Activated CD4-positive, alpha-beta memory T cell treated with anti-CD3 and anti-CD28 coated beads, Interleukin-2, amount 10 ng/mL, durations not matched to agents 7 days and 5 days (primary cell): ENCODE data around the gene DVL1. TPM values are rescaled to one million over a fixed set of nuclear protein-coding genes. Genes with fewer than 3 reads are reported as not detected.
A peak's percentile ranks its signal among the peaks of the same experiment; 100 is the strongest.

ENCODE experiments used
- CTCF ChIA-PET: fragments of 350-600 bp; sonication (Branson Sonifier 250); formaldehyde crosslinking; loops from one replicate; lab custom pipeline; 2021; ENCODE audit warnings: antibody characterized with exemption, inconsistent platforms; lab: Charles Lee
- POLR2A ChIA-PET: fragments of 350-600 bp; sonication (Branson Sonifier 250); formaldehyde crosslinking; loops from one replicate; lab custom pipeline; 2021; ENCODE audit warnings: antibody characterized with exemption; lab: Charles Lee
- DNase-seq: peaks from one replicate; pipeline ENCODE4 v3.0.0-alpha.2; 2020
- H3K27ac Mint-ChIP-seq: one replicate; pipeline ENCODE4 v1.8.0; 2021; ENCODE audit warnings: mild to moderate bottlenecking, mixed read lengths
- H3K27me3 Mint-ChIP-seq: one replicate; pipeline ENCODE4 v1.8.0; 2021; ENCODE audit warnings: mixed read lengths
- H3K36me3 Mint-ChIP-seq: one replicate; pipeline ENCODE4 v1.8.0; 2021; ENCODE audit warnings: low read depth, mixed read lengths
- H3K4me1 Mint-ChIP-seq: one replicate; pipeline ENCODE4 v1.8.0; 2021; ENCODE audit warnings: mixed read lengths
- H3K4me3 Mint-ChIP-seq: one replicate; pipeline ENCODE4 v1.8.0; 2021; ENCODE audit warnings: mild to moderate bottlenecking, mixed read lengths
- H3K9me3 Mint-ChIP-seq: one replicate; pipeline ENCODE4 v1.8.0; 2021; ENCODE audit warnings: mixed read lengths
- total RNA-seq, 2 experiments: library from RNA; stranded (reverse); gene quantifications; one replicate each; pipeline ENCODE4 v1.2.3, GENCODE V29; 2021

Gene DVL1
- total RNA-seq, 2 experiments from 2014 or later: 36.0 to 37.8 TPM

- H3K36me3 Mint-ChIP-seq: no peaks in the 10 kb centered on the region
- POLR2A ChIA-PET: interaction anchor here (1.4 kb wide), 1 partner anchor 11 kb away, joined by 9 read pairs; no protein-coding TSS in a partner anchor
- peaks cover 2% of the 10 kb centered on the region for H3K9me3 Mint-ChIP-seq
- CTCF ChIA-PET: interaction anchor here (1.0 kb wide), 1 partner anchor 12 kb away, joined by 3 read pairs; no protein-coding TSS in a partner anchor
- H3K27me3 Mint-ChIP-seq: peaks cover 18% of the 10 kb centered on the region
- DNase-seq: no peak
- H3K4me3 Mint-ChIP-seq: no peak overlapping the region
- peaks cover 13% of the 10 kb centered on the region for H3K4me1 Mint-ChIP-seq
- no peak overlapping the region for H3K27ac Mint-ChIP-seq
These were observed 10.6 kb upstream of the DVL1 start for GRCh38 chr1:1359664-1360468.

GRCh38 chr1:1359308-1359663 lies 10.1 kb upstream of the DVL1 start:
- Mint-ChIP-seq H3K27me3 (peaks cover 18% of the 10 kb centered on the region), H3K27ac (no peak overlapping the region), H3K9me3 (peaks cover 2% of the 10 kb centered on the region), H3K36me3 (no peaks in the 10 kb centered on the region), H3K4me3 (no peak overlapping the region), H3K4me1 (peaks cover 14% of the 10 kb centered on the region)
- DNase-seq: no peak
- ChIA-PET CTCF (interaction anchor here (1.0 kb wide), 1 partner anchor 12 kb away, joined by 3 read pairs; no protein-coding TSS in a partner anchor), POLR2A (interaction anchor here (1.4 kb wide), 1 partner anchor 11 kb away, joined by 9 read pairs; no protein-coding TSS in a partner anchor)

- ChIA-PET POLR2A (interaction anchor here (1.4 kb wide), 1 partner anchor 12 kb away, joined by 9 read pairs; no protein-coding TSS in a partner anchor), CTCF (interaction anchor here (1.0 kb wide), 1 partner anchor 13 kb away, joined by 3 read pairs; no protein-coding TSS in a partner anchor)
- no peak within 1 kb of the TSS for H3K4me3 Mint-ChIP-seq
These were observed 9.4 kb upstream of the DVL1 start, which contains the start of gene MXRA8 for GRCh38 chr1:1358433-1359271. TSS of gene MXRA8 (minus strand) at chr1:1358555. CDS start at chr1:1358504, 51 bp downstream.

GRCh38 chr1:1357871-1358432 lies 8.7 kb upstream of the DVL1 start:
- no peak for DNase-seq
- H3K27me3 Mint-ChIP-seq: peaks cover 29% of the 10 kb centered on the region
- H3K36me3 Mint-ChIP-seq: no peaks in the 10 kb centered on the region
- CTCF ChIA-PET: no interaction called here
- no peak overlapping the region for H3K27ac Mint-ChIP-seq
- no peak overlapping the region for H3K4me3 Mint-ChIP-seq
- POLR2A ChIA-PET: no interaction called here
- H3K4me1 Mint-ChIP-seq: peaks cover 15% of the 10 kb centered on the region
- H3K9me3 Mint-ChIP-seq: peaks cover 2% of the 10 kb centered on the region

More at GRCh38 chr1:1358433-1359271, 9.4 kb upstream of the DVL1 start, which contains the start of gene MXRA8:
- DNase-seq: no peak
- no peaks in the 10 kb centered on the region for H3K36me3 Mint-ChIP-seq
- H3K27me3 Mint-ChIP-seq: peaks cover 24% of the 10 kb centered on the region
- no peak within 1 kb of the TSS for H3K27ac Mint-ChIP-seq
- H3K9me3 Mint-ChIP-seq: peaks cover 2% of the 10 kb centered on the region
- peaks cover 15% of the 10 kb centered on the region for H3K4me1 Mint-ChIP-seq

- Mint-ChIP-seq H3K36me3 (no peaks in the 10 kb centered on the region), H3K4me1 (peaks cover 23% of the 10 kb centered on the region), H3K27me3 (peaks cover 37% of the 10 kb centered on the region), H3K27ac (no peak overlapping the region), H3K4me3 (no peak overlapping the region), H3K9me3 (peaks cover 2% of the 10 kb centered on the region)
- DNase-seq: no peak
- POLR2A ChIA-PET: no interaction called here
- CTCF ChIA-PET: no interaction called here
These were observed 7.7 kb upstream of the DVL1 start for GRCh38 chr1:1356796-1357401.

- POLR2A ChIA-PET: no interaction called here
- H3K9me3 Mint-ChIP-seq: peaks cover 2% of the 10 kb centered on the region
- H3K4me1 Mint-ChIP-seq: peaks cover 23% of the 10 kb centered on the region
- no peaks in the 10 kb centered on the region for H3K36me3 Mint-ChIP-seq
- CTCF ChIA-PET: no interaction called here
- H3K4me3 Mint-ChIP-seq: no peak overlapping the region
- peaks cover 36% of the 10 kb centered on the region for H3K27me3 Mint-ChIP-seq
- no peak overlapping the region for H3K27ac Mint-ChIP-seq
- no peak for DNase-seq
These were observed 7.1 kb upstream of the DVL1 start for GRCh38 chr1:1356166-1356795.

- Mint-ChIP-seq H3K9me3 (no peaks in the 10 kb centered on the region), H3K27ac (no peak overlapping the region), H3K27me3 (peaks cover 31% of the 10 kb centered on the region), H3K36me3 (no peaks in the 10 kb centered on the region), H3K4me3 (no peak overlapping the region), H3K4me1 (peaks cover 19% of the 10 kb centered on the region)
- POLR2A ChIA-PET: no interaction called here
- no peak for DNase-seq
- CTCF ChIA-PET: interaction anchor here (1.1 kb wide), 1 partner anchor 16 kb away, joined by 3 read pairs; no protein-coding TSS in a partner anchor
These were observed 6.2 kb upstream of the DVL1 start for GRCh38 chr1:1355416-1355815.

- CTCF ChIA-PET: interaction anchor here (1.1 to 3.0 kb wide), 2 partner anchors 17 kb away, joined by 3 to 13 read pairs; no protein-coding TSS in a partner anchor
- Mint-ChIP-seq H3K27ac (no peak overlapping the region), H3K36me3 (no peaks in the 10 kb centered on the region), H3K9me3 (no peaks in the 10 kb centered on the region), H3K27me3 (peaks cover 31% of the 10 kb centered on the region), H3K4me1 (peaks cover 19% of the 10 kb centered on the region), H3K4me3 (no peak overlapping the region)
- DNase-seq: no peak
- POLR2A ChIA-PET: interaction anchor here (2.9 kb wide), 1 partner anchor 18 kb away, joined by 14 read pairs; no protein-coding TSS in a partner anchor
These were observed 5.3 kb upstream of the DVL1 start for GRCh38 chr1:1354271-1355247.

GRCh38 chr1:1353389-1354151 lies 4.4 kb upstream of the DVL1 start:
- POLR2A ChIA-PET: interaction anchor here (2.9 kb wide), 1 partner anchor 19 kb away, joined by 14 read pairs; no protein-coding TSS in a partner anchor
- Mint-ChIP-seq H3K4me1 (peaks cover 11% of the 10 kb centered on the region), H3K27me3 (peaks cover 28% of the 10 kb centered on the region), H3K27ac (no peak overlapping the region), H3K4me3 (no peak overlapping the region), H3K9me3 (no peaks in the 10 kb centered on the region), H3K36me3 (no peaks in the 10 kb centered on the region)
- CTCF ChIA-PET: interaction anchor here (3.0 kb wide), 1 partner anchor 18 kb away, joined by 13 read pairs; no protein-coding TSS in a partner anchor
- no peak for DNase-seq

GRCh38 chr1:1352786-1353388 lies 3.7 kb upstream of the DVL1 start:
- Mint-ChIP-seq H3K4me1 (peaks cover 15% of the 10 kb centered on the region), H3K9me3 (no peaks in the 10 kb centered on the region), H3K4me3 (peak overlapping the region; percentile 48), H3K36me3 (no peaks in the 10 kb centered on the region), H3K27ac (no peak overlapping the region), H3K27me3 (peaks cover 28% of the 10 kb centered on the region)
- CTCF ChIA-PET: interaction anchor here (3.0 kb wide), 1 partner anchor 18 kb away, joined by 13 read pairs; no protein-coding TSS in a partner anchor
- POLR2A ChIA-PET: interaction anchor here (0.8 to 2.9 kb wide), 2 partner anchors 19 to 22 kb away, joined by 3 to 14 read pairs; partner anchors contain the start of gene AURKAIP1
- no peak for DNase-seq
